ENCODE measurements around the gene ALDH1L2.

- TF ChIP-seq CTCF (IDR thresholded peaks at IDR 0.05) (0 out of 2 replicates have a peak, but pooled peaks have one; percentile 4), ZFX (IDR thresholded peaks at IDR 0.05; ENCODE audit: borderline replicate concordance) (no peak)
Observed at GRCh38 chr12:104986022-104986941, 98.0 kb downstream of the ALDH1L2 start, which contains the start of gene NOPCHAP1.
